ENCODE data around the gene AKAP9.
"Not testable (repeated sequence)": the region's sequence is repeated elsewhere in the genome, so short reads cannot be mapped to it uniquely, and the experiment has no call there.

AKAP9 gene

DNA sequence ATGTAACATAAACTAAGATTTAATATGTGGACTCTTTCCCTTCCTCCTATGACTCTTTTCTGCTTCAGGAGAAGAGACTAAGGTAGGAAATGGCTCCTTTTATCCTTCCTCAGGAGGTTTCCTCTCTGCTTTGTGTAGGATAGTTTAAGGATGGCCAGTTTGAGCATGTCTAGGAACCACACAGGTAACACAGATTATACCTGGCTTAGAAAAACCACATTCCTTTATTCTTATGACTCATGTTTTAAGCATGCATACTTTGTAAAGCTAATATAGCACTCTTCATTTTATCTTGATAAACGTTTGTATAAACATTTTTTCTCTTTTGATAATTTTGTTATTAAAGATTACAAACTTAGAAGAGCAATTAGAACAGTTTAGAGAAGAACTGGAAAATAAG lies 135.8 kb downstream of the AKAP9 start:
- Histone ChIP-seq H3K27me3 (ENCODE audit: control insufficient read depth, insufficient read depth, low read length) (no peaks in the 10 kb centered on the region), H3K9me3 (ENCODE audit: control insufficient read depth, low read length) (no peaks in the 10 kb centered on the region), H3K9ac (ENCODE audit: low read length) (no peak overlapping the region), H3K36me3 (ENCODE audit: control insufficient read depth, insufficient read depth, low read length) (no peaks in the 10 kb centered on the region), H3K4me3 (ENCODE audit: low read length) (no peak overlapping the region), H3K4me1 (ENCODE audit: control insufficient read depth, insufficient read depth, low read length) (no peaks in the 10 kb centered on the region)

DNA sequence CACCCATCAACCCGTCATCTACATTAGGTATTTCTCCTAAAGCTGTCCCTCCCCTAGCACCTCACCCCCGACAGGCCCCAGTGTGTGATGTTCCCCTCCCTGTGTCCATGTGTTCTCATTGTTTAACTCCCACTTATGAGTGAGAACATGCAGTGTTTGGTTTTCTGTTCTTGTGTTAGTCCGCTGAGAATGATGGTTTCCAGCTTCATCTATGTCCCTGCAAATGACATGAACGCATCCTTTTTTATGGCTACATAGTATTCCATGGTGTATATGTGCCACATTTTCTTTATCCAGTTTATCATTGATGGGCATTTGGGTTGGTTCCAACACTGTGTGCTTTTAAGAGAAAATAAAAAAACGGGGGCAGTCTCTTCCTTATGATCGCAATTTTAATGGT lies 143.3 kb downstream of the AKAP9 start:
- H3K9ac ChIP-seq (ENCODE audit: low read length); H3K9me3 ChIP-seq (ENCODE audit: control insufficient read depth, low read length); H3K27me3 ChIP-seq (ENCODE audit: control insufficient read depth, insufficient read depth, low read length); H3K4me3 ChIP-seq (ENCODE audit: low read length); H3K36me3 ChIP-seq (ENCODE audit: control insufficient read depth, insufficient read depth, low read length); H3K4me1 ChIP-seq (ENCODE audit: control insufficient read depth, insufficient read depth, low read length): not testable (repeated sequence)

DNA sequence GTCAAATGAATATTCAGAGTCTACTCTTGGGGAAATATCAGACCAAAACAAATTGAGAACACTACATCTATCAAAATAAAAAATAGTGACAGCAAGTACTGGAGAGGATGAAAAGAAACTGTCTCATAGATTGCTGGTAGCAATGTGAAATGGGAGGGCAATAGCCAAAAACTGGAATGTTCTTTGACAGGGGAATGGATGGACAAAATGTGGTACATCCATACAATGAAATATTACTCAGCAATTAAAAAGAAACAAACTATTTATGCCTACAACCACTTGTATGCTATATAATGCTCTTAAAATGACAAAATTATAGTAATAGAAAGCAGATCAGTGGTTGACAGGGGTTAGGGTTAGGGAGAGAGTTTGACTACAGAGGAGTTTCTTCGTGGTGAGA lies 147.6 kb downstream of the AKAP9 start:
- no peak overlapping the region for H3K9ac ChIP-seq (ENCODE audit: low read length)
- no peaks in the 10 kb centered on the region for H3K36me3 ChIP-seq (ENCODE audit: control insufficient read depth, insufficient read depth, low read length)
- no peaks in the 10 kb centered on the region for H3K4me1 ChIP-seq (ENCODE audit: control insufficient read depth, insufficient read depth, low read length)
- no peaks in the 10 kb centered on the region for H3K27me3 ChIP-seq (ENCODE audit: control insufficient read depth, insufficient read depth, low read length)
- H3K4me3 ChIP-seq (ENCODE audit: low read length) = no peak overlapping the region
- no peaks in the 10 kb centered on the region for H3K9me3 ChIP-seq (ENCODE audit: control insufficient read depth, low read length)

DNA sequence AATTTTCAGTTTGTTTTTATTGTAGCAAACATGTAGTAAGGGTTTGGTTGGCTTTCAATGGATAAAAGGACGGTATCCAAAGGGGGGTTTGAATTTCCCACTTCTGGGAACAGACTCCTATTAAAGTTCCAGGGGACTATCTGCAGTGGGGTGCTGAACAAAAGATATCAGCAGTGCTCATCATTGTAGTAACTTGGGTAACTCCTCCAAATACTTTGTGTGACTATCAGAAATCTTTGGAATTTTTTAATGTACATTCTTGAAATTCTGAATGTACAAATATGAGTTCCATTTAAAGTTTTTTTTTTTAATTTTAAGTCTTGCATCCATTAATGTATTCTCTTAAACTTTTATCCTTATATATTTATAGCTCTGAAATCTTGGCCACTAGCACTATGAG lies 151.5 kb downstream of the AKAP9 start:
- H3K9ac ChIP-seq (ENCODE audit: low read length) = no peak overlapping the region
- H3K4me3 ChIP-seq (ENCODE audit: low read length) = no peak overlapping the region
- H3K4me1 ChIP-seq (ENCODE audit: control insufficient read depth, insufficient read depth, low read length) = no peaks in the 10 kb centered on the region
- no peaks in the 10 kb centered on the region for H3K9me3 ChIP-seq (ENCODE audit: control insufficient read depth, low read length)
- no peaks in the 10 kb centered on the region for H3K27me3 ChIP-seq (ENCODE audit: control insufficient read depth, insufficient read depth, low read length)
- H3K36me3 ChIP-seq (ENCODE audit: control insufficient read depth, insufficient read depth, low read length) = no peaks in the 10 kb centered on the region

- Histone ChIP-seq H3K9ac (ENCODE audit: low read length) (no peak overlapping the region), H3K9me3 (ENCODE audit: control insufficient read depth, low read length) (no peaks in the 10 kb centered on the region), H3K4me1 (ENCODE audit: control insufficient read depth, insufficient read depth, low read length) (no peaks in the 10 kb centered on the region), H3K36me3 (ENCODE audit: control insufficient read depth, insufficient read depth, low read length) (no peaks in the 10 kb centered on the region), H3K4me3 (ENCODE audit: low read length) (no peak overlapping the region), H3K27me3 (ENCODE audit: control insufficient read depth, insufficient read depth, low read length) (no peaks in the 10 kb centered on the region)
Measured at GRCh38 chr7:92095380-92095779, 154.7 kb downstream of the AKAP9 start.

DNA sequence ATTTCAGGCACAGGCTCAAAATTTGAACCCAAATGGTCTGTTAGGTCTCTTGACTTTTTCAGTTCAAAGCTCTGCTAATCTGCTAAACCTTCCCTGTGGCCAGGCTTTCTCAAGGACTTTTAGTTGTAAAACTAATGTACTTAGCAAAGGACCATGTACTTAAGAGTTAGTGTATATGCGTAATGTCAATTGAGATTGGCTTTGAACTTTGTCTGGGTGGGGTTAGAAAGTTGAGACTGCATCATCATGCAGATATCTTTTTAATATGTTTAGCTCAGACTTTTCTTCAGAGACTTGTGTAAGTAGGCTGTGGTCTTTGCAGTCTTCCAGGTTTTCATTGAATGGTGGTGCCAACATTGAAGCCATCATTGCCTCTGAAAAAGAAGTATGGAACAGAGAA lies 159.9 kb downstream of the AKAP9 start:
- H3K27me3 ChIP-seq (ENCODE audit: control insufficient read depth, insufficient read depth, low read length) = no peaks in the 10 kb centered on the region
- no peaks in the 10 kb centered on the region for H3K36me3 ChIP-seq (ENCODE audit: control insufficient read depth, insufficient read depth, low read length)
- no peaks in the 10 kb centered on the region for H3K9me3 ChIP-seq (ENCODE audit: control insufficient read depth, low read length)
- H3K4me1 ChIP-seq (ENCODE audit: control insufficient read depth, insufficient read depth, low read length) = no peaks in the 10 kb centered on the region
- H3K9ac ChIP-seq (ENCODE audit: low read length) = no peak overlapping the region
- no peak overlapping the region for H3K4me3 ChIP-seq (ENCODE audit: low read length)

DNA sequence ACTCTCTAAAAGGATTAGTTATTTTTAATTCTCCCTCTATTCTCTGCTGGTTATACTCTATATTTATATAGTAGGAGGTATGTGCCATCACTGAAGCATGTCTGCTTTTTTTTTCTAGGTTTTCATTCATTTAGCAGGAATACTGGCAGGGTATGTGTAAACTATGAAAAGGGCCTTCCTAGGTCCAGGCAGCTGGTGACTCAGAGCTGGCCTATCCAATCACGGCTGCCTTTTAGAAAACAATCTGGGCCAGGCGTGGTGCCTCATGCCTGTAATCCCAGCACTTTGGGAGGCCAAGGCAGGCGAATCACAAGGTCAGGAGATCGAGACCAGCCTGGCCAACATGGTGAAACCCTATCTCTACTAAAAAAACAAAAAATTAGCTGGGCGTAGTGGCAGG lies 162.2 kb downstream of the AKAP9 start:
- H3K9me3 ChIP-seq (ENCODE audit: control insufficient read depth, low read length); H3K27me3 ChIP-seq (ENCODE audit: control insufficient read depth, insufficient read depth, low read length); H3K36me3 ChIP-seq (ENCODE audit: control insufficient read depth, insufficient read depth, low read length): not testable (repeated sequence)

GRCh38 chr7:92108821-92109220 lies 168.2 kb downstream of the AKAP9 start:
- Histone ChIP-seq H3K4me3 (ENCODE audit: low read length) (no peak overlapping the region), H3K27me3 (ENCODE audit: control insufficient read depth, insufficient read depth, low read length) (no peaks in the 10 kb centered on the region), H3K4me1 (ENCODE audit: control insufficient read depth, insufficient read depth, low read length) (no peaks in the 10 kb centered on the region), H3K9me3 (ENCODE audit: control insufficient read depth, low read length) (no peaks in the 10 kb centered on the region), H3K36me3 (ENCODE audit: control insufficient read depth, insufficient read depth, low read length) (no peaks in the 10 kb centered on the region), H3K9ac (ENCODE audit: low read length) (no peak overlapping the region)

More for the DNA sequence above, 162.2 kb downstream of the AKAP9 start:
- H3K4me3 ChIP-seq (ENCODE audit: low read length); H3K4me1 ChIP-seq (ENCODE audit: control insufficient read depth, insufficient read depth, low read length); H3K9ac ChIP-seq (ENCODE audit: low read length): not testable (repeated sequence)

- no peaks in the 10 kb centered on the region for H3K9me3 ChIP-seq (ENCODE audit: control insufficient read depth, low read length)
- no peak overlapping the region for H3K9ac ChIP-seq (ENCODE audit: low read length)
- H3K27me3 ChIP-seq (ENCODE audit: control insufficient read depth, insufficient read depth, low read length) = no peaks in the 10 kb centered on the region
- H3K36me3 ChIP-seq (ENCODE audit: control insufficient read depth, insufficient read depth, low read length) = no peaks in the 10 kb centered on the region
- H3K4me3 ChIP-seq (ENCODE audit: low read length) = no peak overlapping the region
- no peaks in the 10 kb centered on the region for H3K4me1 ChIP-seq (ENCODE audit: control insufficient read depth, insufficient read depth, low read length)
Measured at GRCh38 chr7:92110857-92111256, 170.2 kb downstream of the AKAP9 start.

- H3K36me3 ChIP-seq (ENCODE audit: control insufficient read depth, insufficient read depth, low read length) = no peaks in the 10 kb centered on the region
- no peak overlapping the region for H3K9ac ChIP-seq (ENCODE audit: low read length)
- no peaks in the 10 kb centered on the region for H3K27me3 ChIP-seq (ENCODE audit: control insufficient read depth, insufficient read depth, low read length)
- no peaks in the 10 kb centered on the region for H3K4me1 ChIP-seq (ENCODE audit: control insufficient read depth, insufficient read depth, low read length)
- H3K4me3 ChIP-seq (ENCODE audit: low read length) = no peak overlapping the region
- no peaks in the 10 kb centered on the region for H3K9me3 ChIP-seq (ENCODE audit: control insufficient read depth, low read length)
Measured at GRCh38 chr7:92115821-92116220, 175.2 kb downstream of the AKAP9 start.

- no peak overlapping the region for H3K4me3 ChIP-seq (ENCODE audit: low read length)
- H3K9ac ChIP-seq (ENCODE audit: low read length) = no peak overlapping the region
- H3K9me3 ChIP-seq (ENCODE audit: control insufficient read depth, low read length) = no peaks in the 10 kb centered on the region
- no peaks in the 10 kb centered on the region for H3K36me3 ChIP-seq (ENCODE audit: control insufficient read depth, insufficient read depth, low read length)
- no peaks in the 10 kb centered on the region for H3K27me3 ChIP-seq (ENCODE audit: control insufficient read depth, insufficient read depth, low read length)
- no peaks in the 10 kb centered on the region for H3K4me1 ChIP-seq (ENCODE audit: control insufficient read depth, insufficient read depth, low read length)
Measured at GRCh38 chr7:92116949-92117348, 176.3 kb downstream of the AKAP9 start.

DNA sequence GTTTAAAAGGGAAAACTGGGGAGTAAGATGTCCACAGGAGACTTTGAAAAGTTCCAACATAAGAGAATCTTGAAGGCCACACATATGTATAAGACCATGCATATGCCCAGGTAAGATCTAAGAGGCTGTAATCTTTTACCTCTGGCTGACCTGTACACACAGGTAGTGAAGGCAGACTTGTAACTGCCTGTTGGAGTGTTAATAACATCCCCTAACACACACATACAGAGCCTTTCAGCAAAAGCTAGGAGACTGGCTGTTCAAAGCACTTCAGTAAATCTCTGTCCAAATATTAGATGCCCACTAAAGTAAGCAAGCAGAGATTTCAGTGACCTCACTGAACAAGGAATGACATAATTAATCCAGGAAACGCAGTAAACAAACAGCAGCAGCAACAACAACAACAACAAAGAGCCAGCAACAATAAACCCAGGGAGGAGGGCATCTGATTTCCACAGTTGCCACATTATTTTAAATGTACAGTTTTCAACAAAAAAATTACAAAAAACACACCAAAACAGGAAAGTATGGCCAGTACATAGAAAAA lies 178.6 kb downstream of the AKAP9 start:
- H3K36me3 ChIP-seq (ENCODE audit: control insufficient read depth, insufficient read depth, low read length) = peaks cover 3% of the 10 kb centered on the region
- H3K27me3 ChIP-seq (ENCODE audit: control insufficient read depth, insufficient read depth, low read length) = no peaks in the 10 kb centered on the region
- H3K9ac ChIP-seq (ENCODE audit: low read length) = no peak overlapping the region
- H3K4me3 ChIP-seq (ENCODE audit: low read length) = no peak overlapping the region
- no peaks in the 10 kb centered on the region for H3K4me1 ChIP-seq (ENCODE audit: control insufficient read depth, insufficient read depth, low read length)
- H3K9me3 ChIP-seq (ENCODE audit: control insufficient read depth, low read length) = no peaks in the 10 kb centered on the region

GRCh38 chr7:92121681-92122080 lies 181.0 kb downstream of the AKAP9 start:
- H3K4me3 ChIP-seq (ENCODE audit: low read length) = no peak overlapping the region
- H3K27me3 ChIP-seq (ENCODE audit: control insufficient read depth, insufficient read depth, low read length) = no peaks in the 10 kb centered on the region
- H3K4me1 ChIP-seq (ENCODE audit: control insufficient read depth, insufficient read depth, low read length) = no peaks in the 10 kb centered on the region
- H3K9ac ChIP-seq (ENCODE audit: low read length) = no peak overlapping the region
- H3K9me3 ChIP-seq (ENCODE audit: control insufficient read depth, low read length) = no peaks in the 10 kb centered on the region
- H3K36me3 ChIP-seq (ENCODE audit: control insufficient read depth, insufficient read depth, low read length) = peaks cover 3% of the 10 kb centered on the region

All from mucosa of stomach (tissue), 1 donor.